ENCODE measurements around the gene KRT1. TPM values are rescaled to one million over a fixed set of nuclear protein-coding genes. Genes with fewer than 3 reads are reported as not detected.

Gene KRT1
- polyA plus RNA-seq, 1 donor from 2014 or later = not detected

- no peak for TF ChIP-seq MXI1 (conservative IDR thresholded peaks at IDR 0.05; ENCODE audit: poor library complexity, severe bottlenecking)
- no peak for TF ChIP-seq REST (IDR thresholded peaks at IDR 0.05; ENCODE audit: borderline replicate concordance)
- no peak for TF ChIP-seq CTCF (IDR thresholded peaks at IDR 0.05; ENCODE audit: poor library complexity, severe bottlenecking)
- TF ChIP-seq RAD21 (conservative IDR thresholded peaks at IDR 0.05) = no peak
- no peak for TF ChIP-seq SMC3 (conservative IDR thresholded peaks at IDR 0.05; ENCODE audit: poor library complexity)
- no peak for TF ChIP-seq TAF1 (IDR thresholded peaks at IDR 0.05; ENCODE audit: low read depth)
- no peak for TF ChIP-seq EP300 (conservative IDR thresholded peaks at IDR 0.05; ENCODE audit: poor library complexity, severe bottlenecking)
- no peak for TF ChIP-seq POLR2AphosphoS5 (IDR thresholded peaks at IDR 0.05)
- no peak for TF ChIP-seq EZH2 (IDR thresholded peaks at IDR 0.05; ENCODE audit: borderline replicate concordance, insufficient read depth, low read length, poor library complexity, severe bottlenecking)
- H3K27ac ChIP-seq (ENCODE audit: low read length) = no peak overlapping the region
- H3K9me2 ChIP-seq (ENCODE audit: insufficient read depth, low read length) = no peaks in the 10 kb centered on the region
- no peaks in the 10 kb centered on the region for H3K9me3 ChIP-seq (ENCODE audit: low read length)
- no peak overlapping the region for H3K4me2 ChIP-seq (ENCODE audit: low read length)
- no peak overlapping the region for H2AFZ ChIP-seq (ENCODE audit: low read depth, low read length)
- no peaks in the 10 kb centered on the region for H3K27me3 ChIP-seq (ENCODE audit: insufficient read depth, low read depth, low read length)
- H3F3A ChIP-seq (ENCODE audit: insufficient read depth, low read length, poor library complexity, severe bottlenecking) = no peaks in the 10 kb centered on the region
- H3K36me3 ChIP-seq (ENCODE audit: insufficient read depth, low read length) = no peaks in the 10 kb centered on the region
- H4K20me1 ChIP-seq (ENCODE audit: insufficient read depth) = no peaks in the 10 kb centered on the region
- H3K79me2 ChIP-seq (replicated peaks; ENCODE audit: insufficient read depth, low read length) = no peaks in the 10 kb centered on the region
- no peak overlapping the region for H3K9ac ChIP-seq (ENCODE audit: low read length)
- H3K4me3 ChIP-seq (ENCODE audit: low read length) = no peak overlapping the region
These were observed 48.9 kb downstream of the KRT1 start for GRCh38 chr12:52631264-52631663.

GRCh38 chr12:52630599-52631200, 49.5 kb downstream of the KRT1 start:
- TF ChIP-seq POLR2AphosphoS5 (IDR thresholded peaks at IDR 0.05) (no peak), MXI1 (conservative IDR thresholded peaks at IDR 0.05; ENCODE audit: poor library complexity, severe bottlenecking) (no peak), RAD21 (conservative IDR thresholded peaks at IDR 0.05) (no peak), EZH2 (IDR thresholded peaks at IDR 0.05; ENCODE audit: borderline replicate concordance, insufficient read depth, low read length, poor library complexity, severe bottlenecking) (no peak), CTCF (IDR thresholded peaks at IDR 0.05; ENCODE audit: poor library complexity, severe bottlenecking) (no peak), REST (IDR thresholded peaks at IDR 0.05; ENCODE audit: borderline replicate concordance) (no peak), EP300 (conservative IDR thresholded peaks at IDR 0.05; ENCODE audit: poor library complexity, severe bottlenecking) (no peak), TAF1 (IDR thresholded peaks at IDR 0.05; ENCODE audit: low read depth) (no peak), SMC3 (conservative IDR thresholded peaks at IDR 0.05; ENCODE audit: poor library complexity) (no peak)
- Histone ChIP-seq H2AFZ (ENCODE audit: low read depth, low read length) (no peak overlapping the region), H3F3A (ENCODE audit: insufficient read depth, low read length, poor library complexity, severe bottlenecking) (no peaks in the 10 kb centered on the region), H3K79me2 (replicated peaks; ENCODE audit: insufficient read depth, low read length) (no peaks in the 10 kb centered on the region), H4K20me1 (ENCODE audit: insufficient read depth) (no peaks in the 10 kb centered on the region), H3K36me3 (ENCODE audit: insufficient read depth, low read length) (no peaks in the 10 kb centered on the region), H3K9ac (ENCODE audit: low read length) (no peak overlapping the region), H3K4me3 (ENCODE audit: low read length) (no peak overlapping the region), H3K9me3 (ENCODE audit: low read length) (no peaks in the 10 kb centered on the region), H3K4me2 (ENCODE audit: low read length) (no peak overlapping the region), H3K9me2 (ENCODE audit: insufficient read depth, low read length) (no peaks in the 10 kb centered on the region), H3K27me3 (ENCODE audit: insufficient read depth, low read depth, low read length) (no peaks in the 10 kb centered on the region), H3K27ac (ENCODE audit: low read length) (no peak overlapping the region)

All from neural cell (in vitro differentiated cells).